Hippocampal formation (tissue), 2 donors: ENCODE measurements around the gene GOLGA8G.
"Not testable (repeated sequence)": the region's sequence is repeated elsewhere in the genome, so short reads cannot be mapped to it uniquely, and the experiment has no call there.

Experiments
- DNase-seq, 2 donors: peaks; one replicate each; lab custom pipeline; 2025; lab: John Stamatoyannopoulos, UW

The GOLGA8G gene, protein sequence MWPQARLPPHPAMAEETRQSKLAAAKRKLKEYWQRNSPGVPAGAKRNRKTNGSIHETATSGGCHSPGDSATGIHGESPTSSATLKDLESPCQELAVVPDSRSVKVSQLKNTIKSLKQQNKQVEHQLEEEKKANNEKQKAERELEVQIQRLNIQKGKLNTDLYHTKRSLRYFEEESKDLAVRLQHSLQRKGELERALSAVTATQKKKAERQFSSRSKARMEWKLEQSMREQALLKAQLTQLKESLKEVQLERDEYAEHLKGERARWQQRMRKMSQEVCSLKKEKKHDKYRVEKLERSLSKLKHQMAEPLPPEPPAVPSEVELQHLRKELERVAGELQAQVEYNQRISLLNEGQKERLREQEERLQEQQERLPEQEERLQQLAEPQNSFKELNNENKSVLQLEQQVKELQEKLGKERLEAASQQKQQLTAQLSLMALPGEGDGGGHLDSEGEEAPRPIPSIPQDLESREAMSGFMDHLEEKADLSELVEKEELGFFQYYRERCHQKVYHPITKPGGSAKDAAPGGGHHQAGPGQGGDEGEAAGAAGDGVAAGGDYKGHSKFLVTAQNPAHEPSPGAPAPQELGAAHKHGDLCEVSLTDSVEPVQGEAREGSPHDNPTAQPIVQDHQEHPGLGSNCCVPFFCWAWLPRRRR

DNA sequence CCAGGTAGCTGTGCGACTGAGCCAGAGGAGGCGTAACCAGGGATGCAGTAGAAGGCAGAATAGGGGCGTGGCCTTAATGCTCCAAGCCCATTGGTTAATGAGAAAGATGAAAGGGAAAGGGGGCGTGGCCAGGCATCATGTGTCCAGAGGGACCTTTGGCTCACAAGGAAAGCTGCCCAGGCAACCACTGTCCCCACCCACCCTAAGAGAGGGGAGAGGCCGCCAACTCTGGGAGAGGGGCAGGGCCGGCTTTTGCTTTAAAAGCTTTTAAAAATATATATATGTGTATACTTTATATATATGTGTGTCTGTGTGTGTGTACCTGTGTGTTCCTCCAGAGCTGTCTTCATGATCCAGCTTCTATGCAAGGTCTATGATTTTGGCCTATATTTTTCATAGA, at the start of gene GOLGA8G:
TSS of gene GOLGA8G (minus strand) at position 18 of the 400 bp plus-strand sequence. CDS start 62 bp downstream, outside the sequence.
- not testable (repeated sequence) for DNase-seq

DNA sequence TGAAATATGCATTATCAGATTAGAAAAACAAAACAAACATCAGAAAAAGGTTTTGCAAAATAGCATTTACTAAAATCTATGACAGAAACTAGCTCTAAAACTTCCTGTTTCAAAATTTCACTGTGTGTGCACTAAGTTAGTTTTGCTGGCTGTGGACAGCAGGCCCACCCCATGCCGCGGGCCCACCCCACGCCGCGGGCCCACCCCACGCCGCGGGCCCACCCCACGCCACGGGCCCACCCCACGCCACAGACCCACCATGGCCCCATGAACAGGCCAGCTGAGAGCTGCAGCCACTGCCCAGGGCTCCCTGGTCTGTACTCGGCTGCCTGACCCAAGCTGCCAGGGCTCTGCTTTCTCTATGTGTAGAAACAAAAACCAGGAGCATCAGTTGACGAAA, 40.6 kb upstream of the GOLGA8G start:
- not testable (repeated sequence) for DNase-seq

DNA sequence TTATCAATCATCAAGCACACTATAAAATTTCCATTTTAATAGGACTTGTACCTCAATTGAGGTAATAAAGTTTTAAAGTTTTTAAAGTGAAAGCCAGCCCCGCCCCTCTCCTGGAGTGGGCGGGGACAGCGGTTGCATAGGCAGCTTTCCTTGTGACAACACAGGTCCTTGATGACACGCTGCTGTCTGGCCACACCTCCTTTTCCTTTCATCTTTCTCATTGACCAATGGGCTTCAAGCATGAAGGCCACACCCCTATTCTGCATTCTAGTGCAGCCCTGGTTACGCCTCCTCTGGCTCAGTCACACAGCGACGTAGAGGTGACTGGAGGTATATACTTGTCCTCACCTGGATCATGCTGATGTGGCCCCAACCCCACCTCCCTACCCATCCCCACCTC, 20.5 kb upstream of the GOLGA8G start, which contains the start of gene GOLGA6L25:
TSS of gene GOLGA6L25 (plus strand) at position 301 of the 400 bp plus-strand sequence. CDS start at position 362, 61 bp downstream.
- DNase-seq, result not testable (repeated sequence)

DNA sequence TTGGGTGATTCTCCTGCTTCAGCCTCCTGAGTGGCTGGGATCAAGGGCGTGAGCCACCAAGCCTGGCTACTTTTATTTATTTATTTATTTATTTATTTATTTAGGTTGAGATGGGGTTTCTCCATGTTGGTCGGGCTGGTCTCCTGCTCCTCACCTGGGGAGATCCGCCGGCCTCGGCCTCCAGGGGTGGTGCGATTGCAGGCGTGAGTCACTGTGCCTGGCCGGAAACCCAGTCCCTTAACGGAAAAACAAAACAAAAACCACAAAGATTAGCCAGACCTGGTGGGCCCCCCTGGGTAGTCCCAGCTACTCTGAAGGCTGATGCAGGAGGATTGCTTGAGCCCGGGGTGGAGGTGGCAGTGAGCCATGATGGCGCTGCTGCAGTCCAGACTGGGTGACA, 17.6 kb downstream of the GOLGA8G start:
- not testable (repeated sequence) for DNase-seq

DNA sequence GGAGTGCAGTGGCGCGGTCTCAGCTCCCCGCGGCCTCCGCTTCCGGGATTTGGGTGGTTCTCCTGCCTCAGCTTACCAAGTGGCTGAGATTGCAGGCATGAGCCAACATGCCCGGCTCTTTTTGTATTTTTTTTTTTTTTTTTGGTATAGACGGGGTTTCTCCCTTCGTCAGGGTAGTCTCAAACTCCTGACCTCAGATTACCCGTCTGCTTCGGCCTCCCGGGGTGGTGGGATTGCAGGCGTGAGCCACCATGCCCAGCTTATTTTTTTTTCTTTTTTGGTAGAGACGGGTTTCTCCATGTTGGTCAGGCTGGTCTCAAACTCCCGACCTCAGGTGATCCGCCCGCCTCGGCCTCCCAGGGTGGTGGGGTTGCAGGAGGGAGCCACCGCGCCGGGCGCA, 18.6 kb downstream of the GOLGA8G start:
- not testable (repeated sequence) for DNase-seq

DNA sequence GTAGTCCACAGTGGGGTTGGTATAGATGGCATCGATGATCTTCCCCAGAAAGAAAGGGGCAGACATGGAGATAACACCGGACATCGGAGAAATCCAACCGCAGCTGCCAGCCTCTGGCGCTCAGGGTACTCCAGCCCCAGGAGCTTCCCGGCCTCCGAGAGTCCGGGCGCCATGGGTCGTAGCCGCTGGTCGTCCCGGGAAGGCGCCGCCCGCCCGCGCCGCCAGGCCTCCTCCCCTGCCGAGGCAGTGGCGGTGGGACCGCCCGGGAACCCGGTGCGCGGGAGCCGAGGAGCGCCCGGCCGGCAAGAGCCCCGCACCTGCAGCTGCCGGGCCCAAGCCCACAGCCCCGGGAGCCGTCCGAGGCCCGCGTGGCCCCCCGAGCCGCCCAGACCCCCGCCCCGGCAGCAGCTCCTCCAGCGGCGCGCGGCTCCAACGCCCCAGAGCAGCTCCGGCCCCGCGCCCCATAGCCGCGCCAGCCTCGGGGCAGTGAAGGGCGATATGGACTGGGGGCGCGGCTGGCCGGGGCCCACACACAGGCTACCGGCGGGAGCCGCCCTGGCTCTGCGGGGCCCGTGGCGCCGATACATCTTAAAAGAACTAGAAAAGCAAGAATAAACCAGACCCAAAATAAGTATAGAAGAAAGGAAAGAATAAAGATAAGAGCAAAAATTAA, 24.4 kb downstream of the GOLGA8G start:
- DNase-seq, result not testable (repeated sequence)

DNA sequence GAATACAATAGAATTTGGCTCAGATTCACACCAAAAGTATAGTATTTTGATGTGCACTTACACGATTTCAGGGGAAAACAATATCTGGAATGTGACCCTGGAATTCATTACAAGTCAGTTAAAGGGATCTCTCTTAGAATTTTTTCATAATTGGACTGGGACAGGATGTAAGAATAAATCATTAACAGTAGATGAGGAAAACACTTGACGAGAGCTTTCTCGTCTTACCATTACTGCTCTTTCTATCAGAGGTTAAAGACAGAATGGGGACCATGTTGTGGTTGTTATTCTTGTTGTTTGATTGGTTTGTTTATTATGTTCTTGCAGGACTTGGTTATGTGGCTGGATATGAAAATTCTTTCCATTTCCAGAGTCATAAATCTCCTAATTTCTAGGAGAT, 51.4 kb downstream of the GOLGA8G start:
- DNase-seq, result not testable (repeated sequence)
